ENCODE data around the gene COL6A1.

- TF ChIP-seq CTCF (IDR thresholded peaks at IDR 0.05 in 2 of 3, conservative IDR thresholded peaks at IDR 0.05 in 1 of 3; ENCODE audit: borderline replicate concordance in 1 of 3, insufficient read depth in 1 of 3, low read depth in 2 of 3, low read length in 2 of 3) (no peak), POLR2A (IDR thresholded peaks at IDR 0.05; ENCODE audit: borderline replicate concordance, extremely low read depth, insufficient read depth, insufficient read length) (no peak), ZFX (IDR thresholded peaks at IDR 0.05) (no peak), CEBPB (IDR thresholded peaks at IDR 0.05; ENCODE audit: low read depth) (no peak), REST (IDR thresholded peaks at IDR 0.05; ENCODE audit: low read depth) (no peak), EZH2 (IDR thresholded peaks at IDR 0.05) (no peak), TCF7L2 (IDR thresholded peaks at IDR 0.05; ENCODE audit: borderline replicate concordance, extremely low read depth, insufficient read depth, insufficient read length) (no peak), YY1 (IDR thresholded peaks at IDR 0.05; ENCODE audit: extremely low read depth, insufficient replicate concordance, low read depth, low read length) (no peak), POLR2AphosphoS5 (IDR thresholded peaks at IDR 0.05; ENCODE audit: low read depth, low read length) (no peak)
These were observed 21.7 kb upstream of the COL6A1 start for GRCh38 chr21:45959779-45960390.
